HEK293 (cell line): ENCODE measurements around the gene AJUBA.

Experiments used
- CTCF ChIA-PET: fragments of 350-600 bp; formaldehyde crosslinking; extraction: SDS; loops from one replicate; lab custom pipeline; 2021; ENCODE audit warnings: antibody characterized with exemption; lab: Yijun Ruan, JAX
- POLR2A ChIA-PET: fragments of 300-600 bp; formaldehyde crosslinking; extraction: SDS; loops from one replicate; lab custom pipeline; 2020; ENCODE audit warnings: antibody characterized with exemption, inconsistent platforms; lab: Yijun Ruan, JAX
- H3K27ac ChIP-seq: fragments of 200-500 bp; sonication (Bioruptor generic); 2 replicates; pipeline ENCODE4 v1.5.1; 2014; ENCODE audit warnings: low read depth, low read length, control low read depth, inconsistent platforms; ENCODE audit errors: extremely low read depth
- H3K36me3 ChIP-seq, 2 experiments: fragments of 200-500 bp in 1 of 2; sonication (Bioruptor generic) in 1 of 2; 1 replicate in 1 of 2; 2 replicates in 1 of 2; pipeline ENCODE4 v1.5.1; 2014 to 2017; ENCODE audit warnings: inconsistent platforms in 2 of 2, low read length in 2 of 2; ENCODE audit not compliant: control insufficient read depth in 2 of 2, insufficient read depth in 1 of 2
- H3K4me1 ChIP-seq: fragments of 200-500 bp; sonication (Bioruptor generic); 2 replicates; pipeline ENCODE4 v1.5.1; 2014; ENCODE audit warnings: mild to moderate bottlenecking, low read length, inconsistent platforms; ENCODE audit not compliant: control insufficient read depth, insufficient read depth
- H3K4me3 ChIP-seq: 2 replicates; pipeline ENCODE4 v1.5.1; 2011; ENCODE audit warnings: low read depth, mild to moderate bottlenecking, control low read depth, low read length, moderate library complexity
- H3K9me3 ChIP-seq: fragments of 200-500 bp; sonication (Bioruptor generic); 2 replicates; pipeline ENCODE4 v1.5.1; 2014; ENCODE audit warnings: low read depth, low read length, inconsistent platforms; ENCODE audit not compliant: control insufficient read depth, insufficient read depth
- PRDM10 ChIP-seq: fragments of 450-650 bp; formaldehyde crosslinking; IDR thresholded peaks from 2 replicates; pipeline ENCODE4 v1.5.1; 2016; ENCODE audit warnings: missing biosample characterization, missing genetic modification characterization
- YY1 ChIP-seq: fragments of 450-650 bp; formaldehyde crosslinking; IDR thresholded peaks from 2 replicates; pipeline ENCODE4 v1.5.1; 2018; ENCODE audit warnings: missing biosample characterization, missing genetic modification characterization
- ZBTB49 ChIP-seq: fragments of 450-650 bp; formaldehyde crosslinking; IDR thresholded peaks from 2 replicates; pipeline ENCODE4 v1.5.1; 2016; ENCODE audit warnings: missing biosample characterization, missing genetic modification characterization, low read depth
- ZIC2 ChIP-seq: fragments of 450-650 bp; formaldehyde crosslinking; IDR thresholded peaks from 2 replicates; pipeline ENCODE4 v1.5.1; 2016; ENCODE audit warnings: missing biosample characterization, missing genetic modification characterization
- ZNF112 ChIP-seq: fragments of 450-650 bp; formaldehyde crosslinking; IDR thresholded peaks from 2 replicates; pipeline ENCODE4 v1.5.0; 2017; ENCODE audit warnings: missing biosample characterization, missing genetic modification characterization
- ZNF132 ChIP-seq: fragments of 450-650 bp; formaldehyde crosslinking; IDR thresholded peaks from 2 replicates; pipeline ENCODE4 v1.5.1; 2017; ENCODE audit warnings: missing biosample characterization, missing genetic modification characterization, borderline replicate concordance
- ZNF174 ChIP-seq: fragments of 450-650 bp; formaldehyde crosslinking; IDR thresholded peaks from 2 replicates; pipeline ENCODE4 v1.5.0; 2017; ENCODE audit warnings: missing biosample characterization, mild to moderate bottlenecking, missing genetic modification characterization
- ZNF23 ChIP-seq: fragments of 450-650 bp; formaldehyde crosslinking; IDR thresholded peaks from 2 replicates; pipeline ENCODE4 v1.5.1; 2016; ENCODE audit warnings: missing biosample characterization, missing genetic modification characterization, borderline replicate concordance
- ZNF239 ChIP-seq: fragments of 450-650 bp; formaldehyde crosslinking; IDR thresholded peaks from 2 replicates; pipeline ENCODE4 v1.5.1; 2016; ENCODE audit warnings: missing biosample characterization, missing genetic modification characterization
- ZNF248 ChIP-seq: fragments of 450-650 bp; formaldehyde crosslinking; IDR thresholded peaks from 2 replicates; pipeline ENCODE4 v1.5.1; 2017; ENCODE audit warnings: missing biosample characterization, missing genetic modification characterization
- ZNF302 ChIP-seq: fragments of 450-650 bp; formaldehyde crosslinking; IDR thresholded peaks from 2 replicates; pipeline ENCODE4 v1.5.1; 2016; ENCODE audit warnings: missing biosample characterization, missing genetic modification characterization, low read depth
- ZNF335 ChIP-seq: fragments of 450-650 bp; formaldehyde crosslinking; conservative IDR thresholded peaks from 2 replicates; pipeline ENCODE4 v1.5.1; 2016; ENCODE audit warnings: missing biosample characterization, missing genetic modification characterization
- ZNF350 ChIP-seq: fragments of 450-650 bp; formaldehyde crosslinking; IDR thresholded peaks from 2 replicates; pipeline ENCODE4 v1.5.0; 2017; ENCODE audit warnings: missing biosample characterization, mild to moderate bottlenecking, missing genetic modification characterization
- ZNF629 ChIP-seq: fragments of 450-650 bp; formaldehyde crosslinking; IDR thresholded peaks from 2 replicates; pipeline ENCODE4 v1.5.1; 2017; ENCODE audit warnings: missing biosample characterization, missing genetic modification characterization
- ZNF692 ChIP-seq: fragments of 450-650 bp; formaldehyde crosslinking; IDR thresholded peaks from 2 replicates; pipeline ENCODE4 v1.5.1; 2016; ENCODE audit warnings: missing biosample characterization, missing genetic modification characterization
- ZNF830 ChIP-seq: fragments of 450-650 bp; IDR thresholded peaks from 2 replicates; pipeline ENCODE4 v1.5.0; 2018; ENCODE audit warnings: missing biosample characterization, missing genetic modification characterization, low read depth, mild to moderate bottlenecking, moderate library complexity
- ZSCAN4 ChIP-seq: fragments of 450-650 bp; formaldehyde crosslinking; IDR thresholded peaks from 2 replicates; pipeline ENCODE4 v1.5.1; 2017; ENCODE audit warnings: missing biosample characterization, missing genetic modification characterization

Gene AJUBA

GRCh38 chr14:22998329-22999012, 16.1 kb upstream of the AJUBA start:
- CTCF ChIA-PET: interaction anchor here (1.3 kb wide), 1 partner anchor 79 kb away, joined by 3 read pairs; no protein-coding TSS in a partner anchor
- POLR2A ChIA-PET: interaction anchor here (5.2 kb wide), 1 partner anchor 8 kb away, joined by 50 read pairs; no protein-coding TSS in a partner anchor
- no peak for TF ChIP-seq ZNF174 (tag by site-specific recombination)
- TF ChIP-seq ZSCAN4 (tag by site-specific recombination): no peak
- no peak for TF ChIP-seq ZNF629 (tag by site-specific recombination)
- no peak for TF ChIP-seq ZNF335 (tag by site-specific recombination)
- TF ChIP-seq ZNF692: no peak
- TF ChIP-seq ZNF350: no peak
- TF ChIP-seq ZNF248 (tag by site-specific recombination): no peak
- TF ChIP-seq ZBTB49: no peak
- TF ChIP-seq ZNF132 (tag by site-specific recombination): no peak
- no peak for TF ChIP-seq ZNF830 (tag by site-specific recombination)
- no peak for TF ChIP-seq ZIC2
- no peak for TF ChIP-seq PRDM10
- no peak for TF ChIP-seq ZNF302
- TF ChIP-seq YY1: no peak
- no peak for TF ChIP-seq ZNF112 (tag by site-specific recombination)
- TF ChIP-seq ZNF23 (tag by site-specific recombination): no peak
- no peak for TF ChIP-seq ZNF239
- Histone ChIP-seq H3K9me3 (no peaks in the 10 kb centered on the region), H3K4me3 (no peak overlapping the region), H3K4me1 (peaks cover 7% of the 10 kb centered on the region), H3K27ac (no peak overlapping the region), H3K36me3 (peaks cover 0 to 4% of the 10 kb centered on the region in 2 experiments; a peak in 1 of 3 replicates)
